Measurements from ENCODE around the gene LSM10.

The LSM10 gene

GRCh38 chr1:36391271-36391670 is 6.4 kb downstream of the LSM10 start:
- H3K4me3 ChIP-seq (ENCODE audit: low read depth, low read length): no peak overlapping the region
- no peak for DNase-seq (ENCODE audit: low read depth)
- TF ChIP-seq CTCF (IDR thresholded peaks at IDR 0.05; ENCODE audit: low read depth, low read length, missing control alignments): no peak

GRCh38 chr1:36390411-36390810 is 7.3 kb downstream of the LSM10 start:
- no peak overlapping the region for H3K4me3 ChIP-seq (ENCODE audit: low read depth, low read length)
- no peak for TF ChIP-seq CTCF (IDR thresholded peaks at IDR 0.05; ENCODE audit: low read depth, low read length, missing control alignments)
- DNase-seq (ENCODE audit: low read depth): no peak

- H3K4me3 ChIP-seq (ENCODE audit: low read depth, low read length): no peak overlapping the region
- no peak for TF ChIP-seq CTCF (IDR thresholded peaks at IDR 0.05; ENCODE audit: low read depth, low read length, missing control alignments)
These were observed 7.7 kb downstream of the LSM10 start for GRCh38 chr1:36389999-36390398.

GRCh38 chr1:36389261-36389660 is 8.4 kb downstream of the LSM10 start:
- H3K4me3 ChIP-seq (ENCODE audit: low read depth, low read length): no peak overlapping the region
- no peak for TF ChIP-seq CTCF (IDR thresholded peaks at IDR 0.05; ENCODE audit: low read depth, low read length, missing control alignments)
- DNase-seq (ENCODE audit: low read depth): no peak

More at GRCh38 chr1:36389999-36390398, 7.7 kb downstream of the LSM10 start:
- DNase-seq (ENCODE audit: low read depth): no peak

- TF ChIP-seq CTCF (IDR thresholded peaks at IDR 0.05; ENCODE audit: low read depth, low read length, missing control alignments): no peak
- no peak for DNase-seq (ENCODE audit: low read depth)
- H3K4me3 ChIP-seq (ENCODE audit: low read depth, low read length): peak overlapping the region; percentile 64
These were observed 10.4 kb downstream of the LSM10 start for GRCh38 chr1:36387141-36387949.

- no peak for TF ChIP-seq CTCF (IDR thresholded peaks at IDR 0.05; ENCODE audit: low read depth, low read length, missing control alignments)
- peak; percentile 96 for DNase-seq (ENCODE audit: low read depth)
- peak overlapping the region; percentile 64 for H3K4me3 ChIP-seq (ENCODE audit: low read depth, low read length)
These were observed 11.2 kb downstream of the LSM10 start for GRCh38 chr1:36386265-36387140.
